GM19099 (cell line): Measurements from ENCODE around the gene INTS1.

Experiments
- POLR2A ChIP-seq: IDR thresholded peaks from 3 replicates; pipeline ENCODE4 v1.6.1; 2011; ENCODE audit warnings: low read depth; ENCODE audit not compliant: insufficient read length; ENCODE audit errors: extremely low read depth

Gene INTS1

DNA sequence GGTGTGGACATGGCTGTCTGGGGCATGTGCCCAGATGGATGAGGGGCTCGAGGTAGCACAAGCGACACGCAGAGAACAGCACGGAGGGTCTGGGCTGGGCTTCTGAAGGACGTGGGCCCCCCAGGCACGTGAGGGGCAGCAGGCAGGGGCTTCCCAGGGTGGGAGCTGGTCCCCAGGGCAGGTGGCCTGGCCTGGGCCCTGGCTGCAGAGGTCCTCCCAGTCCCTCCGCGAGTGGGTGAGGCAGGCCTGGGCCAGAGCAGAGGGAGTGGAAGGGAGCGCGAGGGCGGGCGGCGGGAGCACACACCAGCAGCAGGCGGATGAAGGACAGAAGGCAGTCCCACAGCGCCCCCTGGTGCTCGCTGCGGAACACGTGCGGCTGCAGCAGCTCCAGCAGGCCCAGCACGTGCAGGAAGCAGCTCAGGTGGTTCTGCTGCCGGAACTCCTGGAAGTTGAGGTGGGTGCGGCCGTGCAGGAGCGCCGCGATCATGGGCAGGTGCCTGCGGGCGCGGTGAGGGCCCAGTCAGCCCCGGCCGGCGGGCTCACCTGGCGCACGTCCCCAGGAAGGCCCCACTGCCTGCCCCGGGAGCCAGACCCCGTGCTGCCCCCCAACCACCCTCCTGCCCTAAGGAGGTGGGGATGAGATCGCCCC, 30.2 kb downstream of the INTS1 start:
- no peak for TF ChIP-seq POLR2A

DNA sequence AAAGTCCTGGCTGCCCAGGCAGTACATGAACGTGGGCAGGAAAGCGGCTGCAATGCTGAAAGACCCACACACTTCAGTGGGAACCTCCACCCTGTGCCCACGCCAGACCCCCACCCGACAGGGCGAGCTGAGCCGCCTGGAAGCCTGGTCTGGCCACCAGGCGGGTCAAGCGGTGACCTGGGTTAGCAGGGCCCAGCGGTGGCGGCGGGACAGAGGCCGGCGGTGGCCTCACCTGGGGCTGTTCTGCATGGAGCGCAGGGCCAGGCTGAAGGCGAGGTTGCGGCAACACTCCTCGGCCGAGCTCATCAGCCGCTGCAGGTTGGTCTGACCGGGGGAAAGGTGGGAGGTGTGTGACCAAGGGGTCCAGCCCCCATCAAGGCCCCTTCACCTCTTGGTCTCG, 33.3 kb downstream of the INTS1 start:
- no peak for TF ChIP-seq POLR2A

DNA sequence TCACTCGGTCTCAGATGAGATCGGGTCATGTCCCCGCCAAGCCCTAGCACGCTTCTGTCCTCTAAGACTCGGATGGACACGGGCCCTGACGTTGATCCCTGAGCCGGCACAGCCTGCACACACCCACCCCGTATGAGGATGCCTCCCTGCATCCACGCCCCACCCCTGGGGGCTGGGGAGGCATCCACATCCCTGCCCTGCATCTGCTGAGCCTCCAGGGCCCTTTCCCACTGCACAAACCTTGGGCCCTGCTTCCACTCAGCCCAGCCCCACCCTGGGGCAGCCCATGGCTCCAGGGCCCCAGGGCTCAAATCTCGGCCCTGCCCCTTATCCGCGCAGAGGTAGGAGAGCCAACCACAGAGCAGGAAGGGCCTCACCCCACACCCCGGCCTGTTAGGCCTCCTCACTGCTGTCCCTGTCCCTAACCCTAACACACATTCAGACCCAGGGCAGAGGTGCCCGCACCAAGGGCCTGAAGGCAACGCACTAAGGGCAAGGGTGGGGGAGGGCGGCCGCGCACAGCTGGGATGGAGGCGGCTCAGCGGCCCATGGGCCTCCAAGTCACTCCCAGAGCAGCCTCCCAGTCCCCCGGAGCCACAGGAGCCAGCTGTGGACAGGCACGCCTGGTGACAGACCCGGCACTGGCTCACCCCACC, 35.4 kb downstream of the INTS1 start:
- no peak for TF ChIP-seq POLR2A

DNA sequence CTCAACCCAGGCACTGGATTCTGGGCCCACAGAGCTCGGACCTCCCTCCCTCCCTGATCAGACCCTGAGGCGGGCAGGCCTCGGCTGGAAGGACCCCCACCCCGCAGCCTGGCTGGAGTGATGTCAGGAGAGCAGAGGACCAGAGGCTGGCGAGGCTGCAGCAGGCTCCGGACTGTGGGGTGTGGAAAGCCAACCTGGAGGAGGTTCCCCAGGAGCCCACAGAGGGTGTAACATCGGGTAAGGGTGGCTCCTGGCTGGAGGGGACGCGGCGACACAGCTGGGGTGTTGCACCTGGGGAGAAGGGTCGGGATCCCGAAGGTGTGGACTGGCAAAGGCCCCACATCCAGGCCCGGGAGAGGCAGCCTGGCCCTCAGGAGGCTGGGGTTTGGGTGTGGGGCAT, 36.0 kb downstream of the INTS1 start:
- no peak for TF ChIP-seq POLR2A

DNA sequence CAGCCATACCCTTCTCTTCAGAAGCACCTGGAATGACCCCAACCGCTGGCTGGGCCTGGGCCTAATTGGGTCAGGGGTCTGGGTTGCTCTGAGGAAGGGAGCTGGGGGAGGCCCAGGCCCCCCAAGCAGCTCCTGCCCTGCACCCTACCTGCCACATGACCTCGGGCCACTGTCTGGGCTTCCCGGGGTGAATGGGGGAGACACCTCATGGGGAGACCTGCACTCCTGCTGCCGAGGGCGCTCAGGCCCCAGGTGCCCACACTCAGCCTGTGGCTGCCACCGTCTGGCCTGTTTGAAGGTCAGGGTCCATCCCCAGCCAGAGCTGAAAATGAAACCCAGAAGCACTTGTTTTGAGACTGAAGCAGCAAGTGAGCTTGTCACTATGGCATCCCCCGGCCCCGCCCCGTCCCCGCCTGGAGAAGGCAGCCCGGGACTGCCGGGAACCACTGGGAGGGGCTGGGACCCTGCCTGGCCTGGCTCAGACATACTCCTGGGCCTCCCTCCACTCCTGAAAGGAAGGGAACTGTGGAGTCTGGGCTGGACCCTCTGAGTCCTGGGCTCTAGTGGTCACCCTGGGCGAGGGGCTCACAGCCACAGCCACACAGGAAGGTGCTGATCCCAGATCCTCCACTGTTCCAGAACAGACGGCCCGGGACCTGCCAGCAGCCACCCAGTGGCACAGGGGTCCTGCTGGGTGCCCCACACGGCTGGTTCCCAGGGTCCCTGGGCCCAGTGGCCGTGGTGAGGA, 37.5 kb downstream of the INTS1 start:
- no peak for TF ChIP-seq POLR2A

DNA sequence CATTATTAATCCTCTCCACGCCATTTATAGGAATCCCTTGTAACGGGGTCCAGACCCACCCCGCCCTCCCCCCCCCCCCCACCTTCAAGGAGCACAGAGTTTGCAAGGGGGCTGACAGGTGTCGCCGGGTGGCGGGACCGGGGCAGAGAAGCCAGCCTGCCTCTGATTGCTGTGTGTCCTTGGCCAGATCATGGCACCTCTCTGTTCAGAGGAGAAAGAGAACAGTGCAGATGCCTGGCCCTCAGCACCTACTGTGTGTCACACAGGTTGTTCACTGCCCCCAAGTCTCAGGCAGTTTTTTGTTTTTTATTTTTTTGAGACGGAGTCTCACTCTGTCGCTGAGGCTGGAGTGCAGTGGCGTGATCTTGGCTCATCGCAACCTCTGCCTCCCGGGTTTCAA, 39.5 kb downstream of the INTS1 start:
- TF ChIP-seq POLR2A = no peak

DNA sequence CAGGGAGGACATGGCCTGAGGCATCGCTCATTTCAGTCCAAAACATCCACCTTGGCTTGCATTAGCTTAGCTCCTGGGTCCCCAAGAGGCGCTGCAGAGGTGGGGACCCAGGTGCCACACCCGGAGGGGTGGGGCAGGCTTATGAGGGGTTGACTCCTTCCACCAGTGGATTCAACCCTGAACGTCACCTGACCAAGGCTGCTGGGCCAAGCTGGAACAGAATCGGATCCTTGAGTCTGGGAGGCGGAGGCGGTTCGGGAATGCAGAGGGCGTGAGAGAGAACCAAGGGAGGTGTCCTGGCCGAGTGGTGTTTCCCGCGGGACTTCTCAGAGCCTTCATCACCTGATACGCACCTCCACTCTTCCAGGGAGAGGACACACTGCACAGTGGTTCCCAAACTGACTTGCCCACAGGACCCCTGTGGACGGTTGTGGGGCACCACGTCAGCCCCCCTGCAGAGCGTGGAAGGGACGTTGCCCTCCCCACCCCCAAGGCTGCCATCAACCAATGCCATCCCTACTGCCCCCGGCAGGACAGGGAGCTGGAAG, 40.4 kb downstream of the INTS1 start:
- TF ChIP-seq POLR2A = no peak

DNA sequence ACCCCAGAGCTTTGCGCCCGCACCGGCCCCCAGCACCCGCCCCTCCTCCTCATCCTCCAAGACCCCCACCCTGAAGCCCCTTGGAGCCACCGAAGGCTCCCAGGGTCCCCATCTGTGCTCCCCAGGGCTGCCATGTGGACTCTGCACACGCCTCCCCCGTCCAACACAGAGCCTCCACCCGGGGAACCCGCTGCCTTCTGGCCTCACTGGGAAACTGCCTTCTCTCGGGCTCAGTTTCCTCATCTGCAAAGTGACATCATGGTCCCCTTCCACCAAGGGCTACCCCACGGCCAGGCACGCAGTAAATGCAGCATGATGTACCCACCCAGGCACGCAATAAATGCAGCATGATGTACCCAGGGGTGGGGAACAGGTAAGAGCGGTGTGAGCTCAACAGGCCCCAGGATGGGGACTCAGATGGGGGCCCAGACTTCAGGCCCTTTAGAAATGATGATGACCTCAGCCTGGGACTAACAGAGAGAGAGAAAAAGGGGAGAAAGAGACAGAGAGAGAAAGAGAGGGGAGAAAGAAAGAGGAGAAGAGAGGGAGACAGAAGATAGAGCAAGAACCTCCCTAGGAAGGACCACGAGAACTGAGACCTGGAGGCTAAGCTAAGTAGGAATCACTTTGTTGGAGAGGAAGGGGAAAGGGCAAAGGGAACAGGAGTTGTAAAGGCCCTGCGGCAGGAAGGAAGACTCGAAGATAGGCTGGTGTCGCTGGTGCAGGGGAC, 42.4 kb downstream of the INTS1 start:
- no peak for TF ChIP-seq POLR2A

DNA sequence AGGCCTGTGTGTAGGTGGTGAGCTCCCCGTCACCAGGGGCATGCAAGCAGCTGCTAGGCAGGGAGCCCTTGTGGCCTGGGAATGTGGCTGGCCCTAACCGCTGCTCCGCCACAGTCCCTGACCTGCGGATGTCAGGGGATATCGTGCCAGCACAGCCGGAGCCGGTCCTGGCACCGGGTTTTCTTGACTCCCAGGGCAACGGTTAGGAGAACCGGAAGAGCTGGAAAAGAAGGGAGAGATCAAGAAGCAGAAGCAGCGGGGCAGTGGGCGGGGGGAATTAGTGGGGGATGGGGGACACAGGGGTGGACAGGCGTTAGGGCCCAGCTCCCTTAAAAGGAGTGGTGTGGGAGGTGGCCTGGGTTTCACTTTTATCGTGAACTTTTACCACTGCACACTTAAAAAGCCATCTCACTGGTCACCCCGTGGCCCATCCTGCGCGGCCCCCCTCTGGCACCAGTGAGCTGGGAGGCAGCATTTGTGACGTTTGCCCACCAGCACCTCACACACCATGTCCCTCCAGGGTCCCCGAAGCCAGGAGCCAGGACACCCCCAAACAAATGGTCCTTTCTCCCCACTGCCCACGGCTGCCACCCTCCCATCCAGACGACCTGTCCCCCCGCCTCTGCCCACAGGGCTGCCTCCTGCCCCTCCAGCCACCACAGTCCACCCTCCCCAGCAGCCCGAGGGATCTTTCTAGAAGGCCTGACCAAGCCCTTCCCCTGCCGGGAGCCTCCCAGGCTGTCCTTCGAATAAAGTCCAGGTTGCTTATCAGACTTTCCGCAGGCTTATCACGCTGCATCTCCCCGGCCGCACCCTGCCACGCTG, 43.2 kb downstream of the INTS1 start:
- no peak for TF ChIP-seq POLR2A

DNA sequence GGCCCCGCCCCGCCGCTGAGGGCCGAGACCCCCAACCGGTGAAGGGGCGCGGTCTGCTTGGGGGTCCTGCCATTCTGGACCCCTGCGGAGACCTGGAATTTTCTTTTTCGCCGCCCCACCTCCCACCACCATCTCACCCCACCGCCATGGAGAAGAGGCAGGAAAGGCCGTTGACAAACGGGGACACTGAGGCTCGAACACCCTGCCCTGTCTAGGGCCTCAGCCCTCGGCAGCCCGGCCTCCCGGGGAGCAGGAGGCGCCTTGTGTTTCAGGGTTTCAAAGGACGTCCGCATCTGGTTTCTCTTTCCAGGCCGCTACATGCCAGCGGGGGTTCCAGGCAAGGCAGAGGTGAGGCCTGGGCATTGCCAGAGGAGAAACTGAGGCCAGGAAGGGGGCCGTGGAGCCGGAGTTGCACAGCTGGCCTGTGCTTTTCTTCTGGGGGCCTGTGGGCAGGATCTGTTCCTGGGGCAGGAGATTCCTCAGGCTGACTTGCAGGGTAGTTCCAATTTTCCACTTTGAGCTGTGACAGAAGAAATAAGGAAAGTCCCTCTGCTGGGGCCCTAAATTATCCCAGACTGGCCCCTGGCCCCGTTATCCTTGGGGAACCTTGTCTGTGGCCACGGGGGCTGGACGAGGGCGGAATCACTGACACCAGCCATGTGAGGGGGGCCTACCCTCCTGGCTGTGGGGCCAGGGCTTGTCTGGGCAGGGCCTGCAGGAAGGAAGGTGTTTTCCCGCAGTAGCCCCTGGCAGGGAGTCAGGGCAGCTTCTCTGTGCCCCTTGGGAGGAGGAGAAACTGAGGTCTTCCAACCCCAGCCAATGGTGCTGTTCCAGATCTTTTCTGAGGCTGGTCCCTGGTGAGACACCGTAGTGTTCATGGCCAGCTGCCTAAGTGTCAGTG, 44.0 kb downstream of the INTS1 start:
- TF ChIP-seq POLR2A = no peak

DNA sequence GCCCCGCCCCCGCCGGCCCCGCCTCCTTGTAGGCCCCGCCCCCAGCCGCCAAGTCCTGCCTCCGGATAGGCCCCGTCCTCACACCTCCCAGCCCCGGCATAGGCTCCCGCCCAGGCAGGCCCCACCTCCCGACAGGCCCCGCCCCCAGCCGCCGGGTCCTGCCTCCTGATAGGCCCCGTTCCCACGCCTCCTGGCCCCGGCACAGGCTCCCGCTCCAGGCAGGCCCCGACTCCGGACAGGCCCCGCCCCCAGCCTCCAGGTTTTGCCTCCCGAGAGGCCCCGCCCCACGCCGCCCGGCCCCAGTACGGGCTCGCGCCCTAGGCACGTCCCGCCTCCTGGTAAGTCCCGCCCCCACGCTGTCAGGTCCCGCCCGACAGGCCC, 44.7 kb downstream of the INTS1 start:
- no peak for TF ChIP-seq POLR2A

DNA sequence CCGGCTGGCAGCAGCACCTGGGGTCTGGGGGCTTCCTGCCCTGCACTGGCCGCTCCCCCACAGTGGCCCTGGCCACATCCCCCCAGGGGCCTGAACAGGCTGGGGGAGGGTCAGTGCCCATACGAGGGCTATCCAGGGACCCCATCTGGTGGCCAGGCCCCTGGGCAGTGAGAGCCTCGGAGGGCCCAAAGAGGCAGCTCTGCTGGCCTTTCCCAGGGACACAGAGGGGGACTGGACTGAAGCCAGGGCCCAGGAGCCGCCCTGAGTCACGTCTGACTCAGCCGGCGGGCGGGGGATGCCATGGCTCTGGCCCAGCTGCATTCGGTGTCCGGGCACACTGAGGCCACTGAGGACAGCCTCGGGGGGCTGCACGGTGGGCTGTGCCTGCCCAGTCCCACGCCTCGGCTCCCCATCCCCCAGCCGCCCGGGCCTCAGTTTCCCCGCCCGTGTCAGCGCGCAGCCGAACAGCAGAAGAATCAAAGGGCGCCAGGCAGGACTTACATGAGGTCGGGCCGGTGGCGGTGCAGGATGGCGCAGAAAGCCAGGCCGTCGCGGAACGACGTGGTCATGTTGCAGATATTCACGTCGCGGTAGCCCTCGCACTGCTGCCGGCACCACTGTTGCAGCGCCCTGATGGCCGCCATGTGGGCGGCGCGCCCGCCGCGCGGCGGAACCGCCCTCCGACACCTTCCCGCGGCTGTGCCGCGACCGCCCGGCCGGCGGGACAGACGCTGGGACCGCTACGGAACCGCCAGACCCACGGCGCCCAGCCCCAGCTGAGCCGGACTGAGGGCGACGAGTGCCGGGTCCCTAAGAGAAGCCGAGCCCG, 45.3 kb downstream of the INTS1 start, which contains the start of gene MICALL2:
Gene MICALL2 (minus strand): TSS at position 788 of the 829 bp plus-strand sequence. CDS start 144 bp downstream, at position 644.
- TF ChIP-seq POLR2A = peak; percentile 55
